CD1c-positive myeloid dendritic cell (primary cell): ENCODE data around the gene ASCL5.

Experiments used
- DNase-seq: peaks from one replicate; pipeline ENCODE4 v3.0.0-alpha.2; 2016; ENCODE audit errors: extremely low spot score

ASCL5 gene

GRCh38 chr1:201153474-201154388 lies 26.7 kb upstream of the ASCL5 start:
- DNase-seq, result peak; percentile 53

GRCh38 chr1:201149400-201149799 lies 22.4 kb upstream of the ASCL5 start:
- peak; percentile 30 for DNase-seq

- DNase-seq, result no peak
Observed at GRCh38 chr1:201147396-201148015, 20.5 kb upstream of the ASCL5 start.

- DNase-seq, result no peak
Observed at GRCh38 chr1:201146626-201147390, 19.8 kb upstream of the ASCL5 start.

- DNase-seq, result no peak
Observed at GRCh38 chr1:201145816-201146215, 18.8 kb upstream of the ASCL5 start.

- no peak for DNase-seq
Observed at GRCh38 chr1:201145132-201145531, 18.1 kb upstream of the ASCL5 start.

GRCh38 chr1:201144701-201145100 lies 17.7 kb upstream of the ASCL5 start:
- no peak for DNase-seq

GRCh38 chr1:201143726-201144635 lies 17.0 kb upstream of the ASCL5 start:
- DNase-seq, result no peak

- DNase-seq, result no peak
Observed at GRCh38 chr1:201142849-201143725, 16.1 kb upstream of the ASCL5 start.

- no peak for DNase-seq
Observed at GRCh38 chr1:201142011-201142848, 15.2 kb upstream of the ASCL5 start.

GRCh38 chr1:201141418-201141817 lies 14.4 kb upstream of the ASCL5 start:
- no peak for DNase-seq

GRCh38 chr1:201140941-201141260 lies 13.9 kb upstream of the ASCL5 start:
- DNase-seq, result no peak

- DNase-seq, result no peak
Observed at GRCh38 chr1:201140235-201140940, 13.4 kb upstream of the ASCL5 start.

- no peak for DNase-seq
Observed at GRCh38 chr1:201139756-201140155, 12.8 kb upstream of the ASCL5 start.

- no peak for DNase-seq
Observed at GRCh38 chr1:201139306-201139705, 12.3 kb upstream of the ASCL5 start.

GRCh38 chr1:201138311-201138840 lies 11.4 kb upstream of the ASCL5 start:
- DNase-seq, result no peak

- DNase-seq, result no peak
Observed at GRCh38 chr1:201137579-201138310, 10.8 kb upstream of the ASCL5 start.

- no peak for DNase-seq
Observed at GRCh38 chr1:201137024-201137392, 10.0 kb upstream of the ASCL5 start.
